ENCODE results near the gene CCR1.
"Not testable (repeated sequence)": the region's sequence is repeated elsewhere in the genome, so short reads cannot be mapped to it uniquely, and the experiment has no call there.

The CCR1 gene

GRCh38 chr3:46184469-46184868 is 23.6 kb downstream of the CCR1 start:
- Histone ChIP-seq H3K4me3 (no peak overlapping the region), H3K27ac (no peak overlapping the region)
- TF ChIP-seq CTCF (IDR thresholded peaks at IDR 0.05): no peak
- DNase-seq (ENCODE audit: low spot score): no peak

- no peak overlapping the region for H3K27ac ChIP-seq
- DNase-seq (ENCODE audit: low spot score): no peak
Observed at GRCh38 chr3:46183330-46183729, 24.8 kb downstream of the CCR1 start.

GRCh38 chr3:46168583-46169345 is 39.3 kb downstream of the CCR1 start:
- Histone ChIP-seq H3K27ac (no peak overlapping the region), H3K4me3 (no peak overlapping the region)
- TF ChIP-seq CTCF (IDR thresholded peaks at IDR 0.05): no peak
- DNase-seq (ENCODE audit: low spot score): no peak

More at GRCh38 chr3:46183330-46183729, 24.8 kb downstream of the CCR1 start:
- no peak for TF ChIP-seq CTCF (IDR thresholded peaks at IDR 0.05)
- H3K4me3 ChIP-seq: no peak overlapping the region

- Histone ChIP-seq H3K4me3 (no peak overlapping the region), H3K27ac (no peak overlapping the region)
- no peak for TF ChIP-seq CTCF (IDR thresholded peaks at IDR 0.05)
- no peak for DNase-seq (ENCODE audit: low spot score)
Observed at GRCh38 chr3:46163556-46164041, 44.5 kb downstream of the CCR1 start.

GRCh38 chr3:46162975-46163555 is 45.0 kb downstream of the CCR1 start:
- Histone ChIP-seq H3K27ac (no peak overlapping the region), H3K4me3 (no peak overlapping the region)
- no peak for DNase-seq (ENCODE audit: low spot score)
- TF ChIP-seq CTCF (IDR thresholded peaks at IDR 0.05): no peak

- DNase-seq (ENCODE audit: low spot score); H3K27ac ChIP-seq; H3K4me3 ChIP-seq: not testable (repeated sequence)
Observed at GRCh38 chr3:46157685-46158084, 50.4 kb downstream of the CCR1 start.

GRCh38 chr3:46154311-46154710 is 53.8 kb downstream of the CCR1 start:
- Histone ChIP-seq H3K27ac (no peak overlapping the region), H3K4me3 (no peak overlapping the region)
- no peak for TF ChIP-seq CTCF (IDR thresholded peaks at IDR 0.05)
- DNase-seq (ENCODE audit: low spot score): no peak
